ENCODE results near the gene PTOV1. TPM values are rescaled to one million over a fixed set of nuclear protein-coding genes. Genes with fewer than 3 reads are reported as not detected.
A peak's percentile ranks its signal among the peaks of the same experiment; 100 is the strongest.

PTOV1 gene
- total and polyA plus RNA-seq, 2 of the 13 experiments (the other 11 are each of a cell fraction or from before 2014, with no cell fraction given): 63.5 to 68.5 TPM

DNA sequence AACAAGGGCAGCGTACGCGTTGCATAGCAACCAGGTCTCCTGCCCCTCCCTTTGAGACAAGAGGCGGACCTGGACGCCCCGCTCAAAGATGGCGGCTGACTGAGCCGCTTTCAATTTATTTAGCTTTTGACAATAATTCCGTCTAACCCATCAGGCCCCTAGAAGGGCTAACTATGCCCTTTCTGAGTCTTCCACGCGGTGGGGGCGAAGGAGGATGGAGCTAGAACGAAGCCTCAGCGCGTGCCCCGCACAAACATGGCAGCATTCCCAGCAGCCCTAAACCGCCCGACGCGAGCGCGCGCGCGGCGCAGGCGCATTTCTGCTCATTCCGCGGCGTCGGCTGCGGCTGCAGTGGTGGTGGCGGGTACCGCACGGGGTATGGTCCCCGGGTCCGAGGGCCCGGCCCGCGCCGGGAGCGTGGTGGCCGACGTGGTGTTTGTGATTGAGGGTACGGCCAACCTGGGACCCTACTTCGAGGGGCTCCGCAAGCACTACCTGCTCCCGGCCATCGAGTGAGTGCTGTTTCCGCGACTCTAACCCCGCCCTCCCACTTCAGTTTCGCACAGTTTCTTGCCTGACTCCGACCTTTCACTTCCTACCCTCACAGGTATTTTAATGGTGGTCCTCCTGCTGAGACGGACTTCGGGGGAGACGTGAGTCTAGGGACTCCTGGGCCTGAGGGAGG, 32.9 kb upstream of the PTOV1 start, which contains the start of gene MED25 (continued):
- TF ChIP-seq MEIS2 (CRISPR knock-in tag; IDR thresholded peaks at IDR 0.05): peak; percentile 18; the same call in 1 of the 2 replicates
- no peak for TF ChIP-seq PTBP1 (IDR thresholded peaks at IDR 0.05; ENCODE audit: low read depth, low read length, poor library complexity, severe bottlenecking)
- no peak for TF ChIP-seq MIER2 (CRISPR knock-in tag; IDR thresholded peaks at IDR 0.05)
- no peak for TF ChIP-seq NCOA1 (CRISPR knock-in tag; IDR thresholded peaks at IDR 0.05)
- TF ChIP-seq GATA4 (IDR thresholded peaks at IDR 0.05; ENCODE audit: borderline replicate concordance, low read depth): no peak
- TF ChIP-seq JDP2 (CRISPR knock-in tag; IDR thresholded peaks at IDR 0.05; ENCODE audit: borderline replicate concordance): no peak
- no peak for TF ChIP-seq CCDC6 (CRISPR knock-in tag; IDR thresholded peaks at IDR 0.05)
- peak; percentile 16; the same call in 1 of the 2 replicates for TF ChIP-seq ZNF33B (CRISPR knock-in tag; IDR thresholded peaks at IDR 0.05)
- no peak for TF ChIP-seq ARID3A (IDR thresholded peaks at IDR 0.05; ENCODE audit: low read depth, low read length)
- TF ChIP-seq NFE2 (CRISPR knock-in tag; IDR thresholded peaks at IDR 0.05): no peak
- no peak for TF ChIP-seq ZNF883 (CRISPR knock-in tag; IDR thresholded peaks at IDR 0.05; ENCODE audit: not compliant biosample characterization)
- no peak for TF ChIP-seq SETDB1 (CRISPR knock-in tag; IDR thresholded peaks at IDR 0.05; ENCODE audit: borderline replicate concordance)
- no peak for TF ChIP-seq FLYWCH1 (CRISPR knock-in tag; IDR thresholded peaks at IDR 0.05)
- TF ChIP-seq TCF7L2 (IDR thresholded peaks at IDR 0.05; ENCODE audit: low read depth, low read length): no peak
- TF ChIP-seq, protein P1, sequence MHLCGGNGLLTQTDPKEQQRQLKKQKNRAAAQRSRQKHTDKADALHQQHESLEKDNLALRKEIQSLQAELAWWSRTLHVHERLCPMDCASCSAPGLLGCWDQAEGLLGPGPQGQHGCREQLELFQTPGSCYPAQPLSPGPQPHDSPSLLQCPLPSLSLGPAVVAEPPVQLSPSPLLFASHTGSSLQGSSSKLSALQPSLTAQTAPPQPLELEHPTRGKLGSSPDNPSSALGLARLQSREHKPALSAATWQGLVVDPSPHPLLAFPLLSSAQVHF (CRISPR knock-in tag; IDR thresholded peaks at IDR 0.05): no peak; the same call in 1 of the 2 replicates
- TF ChIP-seq TOE1 (CRISPR knock-in tag; IDR thresholded peaks at IDR 0.05): no peak
- TF ChIP-seq, protein P2, sequence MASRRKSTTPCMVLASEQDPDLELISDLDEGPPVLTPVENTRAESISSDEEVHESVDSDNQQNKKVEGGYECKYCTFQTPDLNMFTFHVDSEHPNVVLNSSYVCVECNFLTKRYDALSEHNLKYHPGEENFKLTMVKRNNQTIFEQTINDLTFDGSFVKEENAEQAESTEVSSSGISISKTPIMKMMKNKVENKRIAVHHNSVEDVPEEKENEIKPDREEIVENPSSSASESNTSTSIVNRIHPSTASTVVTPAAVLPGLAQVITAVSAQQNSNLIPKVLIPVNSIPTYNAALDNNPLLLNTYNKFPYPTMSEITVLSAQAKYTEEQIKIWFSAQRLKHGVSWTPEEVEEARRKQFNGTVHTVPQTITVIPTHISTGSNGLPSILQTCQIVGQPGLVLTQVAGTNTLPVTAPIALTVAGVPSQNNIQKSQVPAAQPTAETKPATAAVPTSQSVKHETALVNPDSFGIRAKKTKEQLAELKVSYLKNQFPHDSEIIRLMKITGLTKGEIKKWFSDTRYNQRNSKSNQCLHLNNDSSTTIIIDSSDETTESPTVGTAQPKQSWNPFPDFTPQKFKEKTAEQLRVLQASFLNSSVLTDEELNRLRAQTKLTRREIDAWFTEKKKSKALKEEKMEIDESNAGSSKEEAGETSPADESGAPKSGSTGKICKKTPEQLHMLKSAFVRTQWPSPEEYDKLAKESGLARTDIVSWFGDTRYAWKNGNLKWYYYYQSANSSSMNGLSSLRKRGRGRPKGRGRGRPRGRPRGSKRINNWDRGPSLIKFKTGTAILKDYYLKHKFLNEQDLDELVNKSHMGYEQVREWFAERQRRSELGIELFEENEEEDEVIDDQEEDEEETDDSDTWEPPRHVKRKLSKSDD (CRISPR knock-in tag; IDR thresholded peaks at IDR 0.05; ENCODE audit: low read depth): peak; percentile 97
- TF ChIP-seq ZNF12 (CRISPR knock-in tag; IDR thresholded peaks at IDR 0.05): no peak
- TF ChIP-seq ZNF773 (CRISPR knock-in tag; IDR thresholded peaks at IDR 0.05; ENCODE audit: borderline replicate concordance): no peak
- TF ChIP-seq, protein P3, sequence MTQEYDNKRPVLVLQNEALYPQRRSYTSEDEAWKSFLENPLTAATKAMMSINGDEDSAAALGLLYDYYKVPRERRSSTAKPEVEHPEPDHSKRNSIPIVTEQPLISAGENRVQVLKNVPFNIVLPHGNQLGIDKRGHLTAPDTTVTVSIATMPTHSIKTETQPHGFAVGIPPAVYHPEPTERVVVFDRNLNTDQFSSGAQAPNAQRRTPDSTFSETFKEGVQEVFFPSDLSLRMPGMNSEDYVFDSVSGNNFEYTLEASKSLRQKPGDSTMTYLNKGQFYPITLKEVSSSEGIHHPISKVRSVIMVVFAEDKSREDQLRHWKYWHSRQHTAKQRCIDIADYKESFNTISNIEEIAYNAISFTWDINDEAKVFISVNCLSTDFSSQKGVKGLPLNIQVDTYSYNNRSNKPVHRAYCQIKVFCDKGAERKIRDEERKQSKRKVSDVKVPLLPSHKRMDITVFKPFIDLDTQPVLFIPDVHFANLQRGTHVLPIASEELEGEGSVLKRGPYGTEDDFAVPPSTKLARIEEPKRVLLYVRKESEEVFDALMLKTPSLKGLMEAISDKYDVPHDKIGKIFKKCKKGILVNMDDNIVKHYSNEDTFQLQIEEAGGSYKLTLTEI (CRISPR knock-in tag; conservative IDR thresholded peaks at IDR 0.05): no peak
- no peak for TF ChIP-seq NCOA2 (CRISPR knock-in tag; IDR thresholded peaks at IDR 0.05)
- no peak for TF ChIP-seq SCMH1 (CRISPR knock-in tag; IDR thresholded peaks at IDR 0.05; ENCODE audit: borderline replicate concordance)
- TF ChIP-seq SRF (IDR thresholded peaks at IDR 0.05; ENCODE audit: low read depth, low read length): no peak
- no peak for TF ChIP-seq HIVEP1 (CRISPR knock-in tag; IDR thresholded peaks at IDR 0.05)

Measured in HepG2 (cell line).